Measurements from ENCODE around the gene FN1.

The FN1 gene

GRCh38 chr2:215483431-215483830 is 47.6 kb upstream of the FN1 start:
- H3K9me3 ChIP-seq (ENCODE audit: insufficient read depth, low read length, severe bottlenecking), result no peaks in the 10 kb centered on the region
- no peak overlapping the region for H3K4me3 ChIP-seq (ENCODE audit: low read depth in 1 of 2, low read length in 2 of 2)
- no peak overlapping the region for H3K4me2 ChIP-seq (ENCODE audit: insufficient read depth, low read length)
- no peaks in the 10 kb centered on the region for H3K27me3 ChIP-seq (ENCODE audit: insufficient read depth, low read length, poor library complexity)
- H3K27ac ChIP-seq (ENCODE audit: low read length), result no peak overlapping the region
- no peak overlapping the region for H3K9ac ChIP-seq (ENCODE audit: low read depth, low read length)
- H3K79me2 ChIP-seq (ENCODE audit: insufficient read depth, low read length), result no peaks in the 10 kb centered on the region
- no peaks in the 10 kb centered on the region for H3K36me3 ChIP-seq (ENCODE audit: insufficient read depth, low read length)
- TF ChIP-seq EZH2 (IDR thresholded peaks at IDR 0.05; ENCODE audit: borderline replicate concordance, low read depth, low read length, severe bottlenecking), result no peak
- TF ChIP-seq, protein P1, sequence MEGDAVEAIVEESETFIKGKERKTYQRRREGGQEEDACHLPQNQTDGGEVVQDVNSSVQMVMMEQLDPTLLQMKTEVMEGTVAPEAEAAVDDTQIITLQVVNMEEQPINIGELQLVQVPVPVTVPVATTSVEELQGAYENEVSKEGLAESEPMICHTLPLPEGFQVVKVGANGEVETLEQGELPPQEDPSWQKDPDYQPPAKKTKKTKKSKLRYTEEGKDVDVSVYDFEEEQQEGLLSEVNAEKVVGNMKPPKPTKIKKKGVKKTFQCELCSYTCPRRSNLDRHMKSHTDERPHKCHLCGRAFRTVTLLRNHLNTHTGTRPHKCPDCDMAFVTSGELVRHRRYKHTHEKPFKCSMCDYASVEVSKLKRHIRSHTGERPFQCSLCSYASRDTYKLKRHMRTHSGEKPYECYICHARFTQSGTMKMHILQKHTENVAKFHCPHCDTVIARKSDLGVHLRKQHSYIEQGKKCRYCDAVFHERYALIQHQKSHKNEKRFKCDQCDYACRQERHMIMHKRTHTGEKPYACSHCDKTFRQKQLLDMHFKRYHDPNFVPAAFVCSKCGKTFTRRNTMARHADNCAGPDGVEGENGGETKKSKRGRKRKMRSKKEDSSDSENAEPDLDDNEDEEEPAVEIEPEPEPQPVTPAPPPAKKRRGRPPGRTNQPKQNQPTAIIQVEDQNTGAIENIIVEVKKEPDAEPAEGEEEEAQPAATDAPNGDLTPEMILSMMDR (IDR thresholded peaks at IDR 0.05; ENCODE audit: borderline replicate concordance, extremely low read depth, low read length, poor library complexity, severe bottlenecking), result no peak
- no peak overlapping the region for H2AFZ ChIP-seq (ENCODE audit: low read depth, low read length)
- no peaks in the 10 kb centered on the region for H3K4me1 ChIP-seq (ENCODE audit: insufficient read depth, low read length)
- DNase-seq, result no peak
- no peak for ATAC-seq (ENCODE audit: insufficient read depth, low read depth)
- no peaks in the 10 kb centered on the region for H4K20me1 ChIP-seq (ENCODE audit: insufficient read depth, low read length)

DNA sequence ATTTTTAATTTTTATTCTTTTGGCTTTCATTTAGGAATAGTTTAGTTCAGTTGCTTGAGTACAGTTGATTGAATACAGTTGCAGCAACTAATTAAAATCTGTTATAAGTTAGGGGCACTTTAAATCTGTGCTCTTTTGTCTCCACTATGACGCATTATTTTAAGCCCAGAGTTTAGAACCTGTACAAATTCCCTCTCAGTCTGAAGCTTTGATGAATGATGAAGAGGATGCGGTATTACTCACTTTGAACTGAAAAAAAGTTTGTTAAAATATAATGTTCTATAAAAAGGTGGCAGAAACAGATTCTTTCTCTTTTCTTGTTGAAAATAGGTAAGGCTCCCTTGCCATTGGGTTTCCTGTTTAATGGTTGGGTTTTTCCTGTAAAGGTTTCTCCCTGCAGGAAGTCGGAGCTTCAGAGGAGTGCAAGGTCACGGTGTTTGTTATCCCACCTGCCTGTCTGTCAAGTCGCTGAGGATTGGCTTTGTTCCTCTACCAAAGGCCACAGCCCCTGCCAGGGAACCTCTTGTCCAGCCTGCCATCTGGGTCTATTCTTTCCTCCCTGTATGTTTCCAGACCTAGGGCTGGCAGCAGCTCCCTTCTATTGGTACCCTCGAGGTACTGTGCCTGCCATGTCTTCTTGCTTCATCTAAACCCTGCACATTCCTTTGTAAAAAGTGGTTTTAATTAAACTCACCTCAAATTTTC is 43.8 kb upstream of the FN1 start:
- no peaks in the 10 kb centered on the region for H3K79me2 ChIP-seq (ENCODE audit: insufficient read depth, low read length)
- H3K9me3 ChIP-seq (ENCODE audit: insufficient read depth, low read length, severe bottlenecking), result no peaks in the 10 kb centered on the region
- H2AFZ ChIP-seq (ENCODE audit: low read depth, low read length), result no peak overlapping the region
- no peaks in the 10 kb centered on the region for H4K20me1 ChIP-seq (ENCODE audit: insufficient read depth, low read length)
- no peaks in the 10 kb centered on the region for H3K4me1 ChIP-seq (ENCODE audit: insufficient read depth, low read length)
- H3K9ac ChIP-seq (ENCODE audit: low read depth, low read length), result no peak overlapping the region
- no peak for DNase-seq
- H3K27me3 ChIP-seq (ENCODE audit: insufficient read depth, low read length, poor library complexity), result no peaks in the 10 kb centered on the region
- H3K4me3 ChIP-seq (ENCODE audit: low read depth in 1 of 2, low read length in 2 of 2), result no peak overlapping the region
- H3K27ac ChIP-seq (ENCODE audit: low read length), result no peak overlapping the region
- no peak for ATAC-seq (ENCODE audit: insufficient read depth, low read depth)
- no peak for TF ChIP-seq EZH2 (IDR thresholded peaks at IDR 0.05; ENCODE audit: borderline replicate concordance, low read depth, low read length, severe bottlenecking)
- TF ChIP-seq, protein P1 (IDR thresholded peaks at IDR 0.05; ENCODE audit: borderline replicate concordance, extremely low read depth, low read length, poor library complexity, severe bottlenecking), result no peak
- no peaks in the 10 kb centered on the region for H3K36me3 ChIP-seq (ENCODE audit: insufficient read depth, low read length)
- H3K4me2 ChIP-seq (ENCODE audit: insufficient read depth, low read length), result no peak overlapping the region

- Histone ChIP-seq H3K27ac (ENCODE audit: low read length) (no peak overlapping the region), H3K4me1 (ENCODE audit: insufficient read depth, low read length) (no peaks in the 10 kb centered on the region), H3K9ac (ENCODE audit: low read depth, low read length) (no peak overlapping the region), H3K9me3 (ENCODE audit: insufficient read depth, low read length, severe bottlenecking) (no peaks in the 10 kb centered on the region), H3K27me3 (ENCODE audit: insufficient read depth, low read length, poor library complexity) (no peaks in the 10 kb centered on the region), H4K20me1 (ENCODE audit: insufficient read depth, low read length) (no peaks in the 10 kb centered on the region), H3K4me3 (ENCODE audit: low read depth in 1 of 2, low read length in 2 of 2) (no peak overlapping the region), H3K4me2 (ENCODE audit: insufficient read depth, low read length) (no peak overlapping the region), H3K79me2 (ENCODE audit: insufficient read depth, low read length) (no peaks in the 10 kb centered on the region), H2AFZ (ENCODE audit: low read depth, low read length) (no peak overlapping the region), H3K36me3 (ENCODE audit: insufficient read depth, low read length) (no peaks in the 10 kb centered on the region)
- TF ChIP-seq EZH2 (IDR thresholded peaks at IDR 0.05; ENCODE audit: borderline replicate concordance, low read depth, low read length, severe bottlenecking), result no peak
- TF ChIP-seq, protein P1 (IDR thresholded peaks at IDR 0.05; ENCODE audit: borderline replicate concordance, extremely low read depth, low read length, poor library complexity, severe bottlenecking), result no peak
- DNase-seq, result no peak
- ATAC-seq (ENCODE audit: insufficient read depth, low read depth), result no peak
Measured at GRCh38 chr2:215479121-215479520, 43.3 kb upstream of the FN1 start.
